Endothelial cell of umbilical vein (primary cell): ENCODE measurements around the gene B3GNT7. TPM values are rescaled to one million over a fixed set of nuclear protein-coding genes. Genes with fewer than 3 reads are reported as not detected.

Experiments used
- BruUV-seq: library from RNA; stranded (reverse); fragments of 400-500 nt; replicated peaks from 2 replicates; lab custom pipeline; 2021; lab: Mats Ljungman, UMichigan
- CTCF ChIA-PET: fragments of 300-600, 350-600 bp; sonication (Branson Sonifier 250); formaldehyde crosslinking; loops from one replicate; lab custom pipeline; 2021; ENCODE audit warnings: antibody characterized with exemption, inconsistent platforms; lab: Charles Lee
- POLR2A ChIA-PET: fragments of 300-600, 350-600 bp; sonication (Branson Sonifier 250); formaldehyde crosslinking; loops from one replicate; lab custom pipeline; 2021; ENCODE audit warnings: antibody characterized with exemption, inconsistent platforms; lab: Charles Lee
- DNase-seq: peaks from one replicate; pipeline ENCODE4 v3.0.0-alpha.2; 2011; ENCODE audit warnings: low read depth, low spot score
- FAIRE-seq: peaks from 2 replicates; lab custom pipeline; 2011; peaks lifted over from hg19 to GRCh38; lab: Jason Lieb, UNC
- H2AFZ ChIP-seq: 2 replicates; pipeline ENCODE4 v1.6.0; 2012; ENCODE audit warnings: low read depth, low read length, control low read depth, inconsistent platforms
- H3K27ac ChIP-seq: 2 replicates; pipeline ENCODE4 v1.5.1; 2011; ENCODE audit warnings: low read depth, mild to moderate bottlenecking, control low read depth, low read length, moderate library complexity; ENCODE audit not compliant: insufficient read depth
- H3K27me3 ChIP-seq, 2 experiments: 2 replicates each; pipeline versions ENCODE4 v1.6.0 to v1.6.1; 2011; ENCODE audit warnings: low read length in 2 of 2, mixed read lengths in 1 of 2; ENCODE audit not compliant: control insufficient read depth in 2 of 2, insufficient read depth in 2 of 2
- H3K36me3 ChIP-seq, 2 experiments: 2 replicates in 1 of 2; 3 replicates in 1 of 2; pipeline ENCODE4 v1.5.1; 2011; ENCODE audit warnings: low read length in 2 of 2, mild to moderate bottlenecking in 1 of 2, moderate library complexity in 1 of 2; ENCODE audit not compliant: control insufficient read depth in 2 of 2, insufficient read depth in 2 of 2; ENCODE audit errors: extremely low read depth in 1 of 2
- H3K4me1 ChIP-seq: 3 replicates; pipeline ENCODE4 v1.5.1; 2011; ENCODE audit warnings: mild to moderate bottlenecking, low read length; ENCODE audit not compliant: control insufficient read depth, insufficient read depth; ENCODE audit errors: extremely low read depth
- H3K4me2 ChIP-seq: 2 replicates; pipeline ENCODE4 v1.6.1; 2011; ENCODE audit warnings: low read length, control low read depth, mixed read lengths; ENCODE audit not compliant: insufficient read depth
- H3K4me3 ChIP-seq, 3 experiments: fragments of 200-600 bp in 1 of 3; sonication (generic), shearing (Covaris generic) in 1 of 3; replicated peaks in 1 of 3; 2 replicates each; pipeline ENCODE4 v1.5.1; 2011 to 2016; ENCODE audit warnings: control low read depth in 3 of 3, low read length in 3 of 3, mild to moderate bottlenecking in 2 of 3, inconsistent platforms in 1 of 3, low read depth in 1 of 3, moderate library complexity in 1 of 3; ENCODE audit not compliant: insufficient read depth in 1 of 3
- H3K79me2 ChIP-seq: 2 replicates; pipeline ENCODE4 v1.6.0; 2012; ENCODE audit warnings: low read length, inconsistent platforms; ENCODE audit not compliant: control insufficient read depth, insufficient read depth
- H3K9ac ChIP-seq: replicated peaks from 2 replicates; pipeline ENCODE3; 2011; ENCODE audit warnings: low read length, control low read depth; ENCODE audit not compliant: insufficient read depth; ENCODE audit errors: extremely low read depth
- H3K9me1 ChIP-seq: replicated peaks from 3 replicates; pipeline ENCODE4 v1.6.0; 2011; ENCODE audit warnings: mild to moderate bottlenecking, low read length; ENCODE audit not compliant: control insufficient read depth, insufficient read depth; ENCODE audit errors: extremely low read depth
- H3K9me3 ChIP-seq: replicated peaks from 2 replicates; pipeline ENCODE4 v1.5.1; 2012; ENCODE audit warnings: low read length, inconsistent platforms; ENCODE audit not compliant: control insufficient read depth, insufficient read depth
- H4K20me1 ChIP-seq: replicated peaks from 2 replicates; pipeline ENCODE3; 2011; ENCODE audit warnings: mild to moderate bottlenecking, low read length; ENCODE audit not compliant: control insufficient read depth, insufficient read depth; ENCODE audit errors: extremely low read depth
- EZH2 ChIP-seq: IDR thresholded peaks from 2 replicates; pipeline ENCODE4 v1.6.1; 2012; ENCODE audit warnings: borderline replicate concordance, low read depth, mild to moderate bottlenecking, moderate library complexity, low read length, inconsistent platforms; ENCODE audit not compliant: severe bottlenecking
- FOS ChIP-seq: IDR thresholded peaks from 2 replicates; pipeline ENCODE4 v1.6.1; 2011; ENCODE audit warnings: mild to moderate bottlenecking, low read length, moderate library complexity, borderline replicate concordance; ENCODE audit not compliant: insufficient read depth
- JUN ChIP-seq: IDR thresholded peaks from 2 replicates; pipeline ENCODE4 v1.6.1; 2011; ENCODE audit warnings: borderline replicate concordance, low read depth; ENCODE audit not compliant: insufficient read length, insufficient read depth
- dilution Hi-C: fragments of 300-500 bp; cut with MboI; formaldehyde crosslinking; loops from one replicate; pipeline ENCODE4 v1.15.0; 2019; ENCODE audit warnings: low sequenced_read_pairs; ENCODE audit not compliant: extremely low pct_ligation_motif_present
- intact Hi-C: fragments of 100-400 bp; cut with micrococcal nuclease; formaldehyde crosslinking; loops from one replicate; pipeline ENCODE4 v1.10.0; 2022
- polyA plus RNA-seq, 4 experiments: library from polyadenylated mRNA; depleted of rRNA in 3 of 4; stranded (reverse) in 3 of 4; unstranded in 1 of 4; fragments of >200 nt; gene quantifications; 2 replicates each; pipeline versions ENCODE4 v1.2.1 to v1.2.3, GENCODE V29; 2011 to 2012; ENCODE audit warnings: missing spikeins in 1 of 4
- total RNA-seq: library from RNA; stranded (reverse); gene quantifications from 2 replicates; pipeline ENCODE4 v1.2.3, GENCODE V29; 2021
- TF ChIP-seq, protein P1 (sequence below), 2 donors: IDR thresholded peaks; 1 replicate in 1 of 2; 2 replicates in 1 of 2; pipeline ENCODE4 v1.5.1; 2011; ENCODE audit warnings: low read length in 2 of 2, mild to moderate bottlenecking in 2 of 2, moderate library complexity in 2 of 2, control low read depth in 1 of 2, inconsistent platforms in 1 of 2, low read depth in 1 of 2; ENCODE audit not compliant: insufficient read depth in 1 of 2; ENCODE audit errors: extremely low read depth in 1 of 2
- TF ChIP-seq, protein P2 (sequence below): IDR thresholded peaks from 2 replicates; pipeline ENCODE4 v1.6.1; 2011; ENCODE audit not compliant: insufficient read depth, insufficient read length

Gene B3GNT7
- total and polyA plus RNA-seq, 2 donors (not counting 3 experiments of a cell fraction or from before 2014, with no cell fraction given), result 0.39 to 1.2 TPM

DNA sequence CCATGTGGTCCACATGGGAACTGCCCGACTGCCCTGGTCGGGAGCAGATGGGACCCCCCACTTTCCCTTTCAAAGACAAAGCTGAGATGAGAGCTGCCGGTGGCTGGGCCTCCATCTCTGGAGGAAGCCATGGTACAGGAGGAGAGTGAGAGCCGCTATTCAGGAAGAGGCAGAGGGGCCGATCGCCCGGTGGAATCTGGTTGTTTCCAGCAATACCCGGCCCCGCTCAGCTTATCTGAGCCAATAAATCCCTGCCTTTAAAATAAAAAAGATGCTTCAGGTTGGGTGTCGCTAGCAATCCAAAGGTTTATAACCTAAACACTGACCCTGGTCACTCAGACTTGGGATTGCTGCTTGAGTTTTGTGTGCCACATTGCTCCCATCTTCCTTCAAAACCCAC is 15.2 kb upstream of the B3GNT7 start:
- DNase-seq (no peak), FAIRE-seq (no peak)
- no peaks in the 10 kb centered on the region for H3K79me2 ChIP-seq
- ChIA-PET POLR2A (no interaction called here), CTCF (no interaction called here)
- H3K27me3 ChIP-seq, result peaks cover 0 to 2% of the 10 kb centered on the region in 2 experiments
- no TSS peak for BruUV-seq
- H2AFZ ChIP-seq, result no peak overlapping the region
- no peaks in the 10 kb centered on the region for H3K36me3 ChIP-seq
- H3K4me3 ChIP-seq, result no peak overlapping the region
- H3K4me2 ChIP-seq, result no peak overlapping the region
- no peak for TF ChIP-seq FOS
- TF ChIP-seq, protein P1, sequence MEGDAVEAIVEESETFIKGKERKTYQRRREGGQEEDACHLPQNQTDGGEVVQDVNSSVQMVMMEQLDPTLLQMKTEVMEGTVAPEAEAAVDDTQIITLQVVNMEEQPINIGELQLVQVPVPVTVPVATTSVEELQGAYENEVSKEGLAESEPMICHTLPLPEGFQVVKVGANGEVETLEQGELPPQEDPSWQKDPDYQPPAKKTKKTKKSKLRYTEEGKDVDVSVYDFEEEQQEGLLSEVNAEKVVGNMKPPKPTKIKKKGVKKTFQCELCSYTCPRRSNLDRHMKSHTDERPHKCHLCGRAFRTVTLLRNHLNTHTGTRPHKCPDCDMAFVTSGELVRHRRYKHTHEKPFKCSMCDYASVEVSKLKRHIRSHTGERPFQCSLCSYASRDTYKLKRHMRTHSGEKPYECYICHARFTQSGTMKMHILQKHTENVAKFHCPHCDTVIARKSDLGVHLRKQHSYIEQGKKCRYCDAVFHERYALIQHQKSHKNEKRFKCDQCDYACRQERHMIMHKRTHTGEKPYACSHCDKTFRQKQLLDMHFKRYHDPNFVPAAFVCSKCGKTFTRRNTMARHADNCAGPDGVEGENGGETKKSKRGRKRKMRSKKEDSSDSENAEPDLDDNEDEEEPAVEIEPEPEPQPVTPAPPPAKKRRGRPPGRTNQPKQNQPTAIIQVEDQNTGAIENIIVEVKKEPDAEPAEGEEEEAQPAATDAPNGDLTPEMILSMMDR (IDR thresholded peaks at IDR 0.05; ENCODE audit: extremely low read depth in 1 of 2, insufficient read depth in 1 of 2, low read depth in 1 of 2, low read length in 2 of 2), result no peak
- H3K9me3 ChIP-seq, result no peaks in the 10 kb centered on the region
- H3K9ac ChIP-seq, result no peak overlapping the region
- intact Hi-C loops, result no loop called here
- no peak overlapping the region for H3K27ac ChIP-seq
- H4K20me1 ChIP-seq, result no peaks in the 10 kb centered on the region
- H3K9me1 ChIP-seq, result no peaks in the 10 kb centered on the region
- no peaks in the 10 kb centered on the region for H3K4me1 ChIP-seq
- dilution Hi-C loops, result no loop called here

DNA sequence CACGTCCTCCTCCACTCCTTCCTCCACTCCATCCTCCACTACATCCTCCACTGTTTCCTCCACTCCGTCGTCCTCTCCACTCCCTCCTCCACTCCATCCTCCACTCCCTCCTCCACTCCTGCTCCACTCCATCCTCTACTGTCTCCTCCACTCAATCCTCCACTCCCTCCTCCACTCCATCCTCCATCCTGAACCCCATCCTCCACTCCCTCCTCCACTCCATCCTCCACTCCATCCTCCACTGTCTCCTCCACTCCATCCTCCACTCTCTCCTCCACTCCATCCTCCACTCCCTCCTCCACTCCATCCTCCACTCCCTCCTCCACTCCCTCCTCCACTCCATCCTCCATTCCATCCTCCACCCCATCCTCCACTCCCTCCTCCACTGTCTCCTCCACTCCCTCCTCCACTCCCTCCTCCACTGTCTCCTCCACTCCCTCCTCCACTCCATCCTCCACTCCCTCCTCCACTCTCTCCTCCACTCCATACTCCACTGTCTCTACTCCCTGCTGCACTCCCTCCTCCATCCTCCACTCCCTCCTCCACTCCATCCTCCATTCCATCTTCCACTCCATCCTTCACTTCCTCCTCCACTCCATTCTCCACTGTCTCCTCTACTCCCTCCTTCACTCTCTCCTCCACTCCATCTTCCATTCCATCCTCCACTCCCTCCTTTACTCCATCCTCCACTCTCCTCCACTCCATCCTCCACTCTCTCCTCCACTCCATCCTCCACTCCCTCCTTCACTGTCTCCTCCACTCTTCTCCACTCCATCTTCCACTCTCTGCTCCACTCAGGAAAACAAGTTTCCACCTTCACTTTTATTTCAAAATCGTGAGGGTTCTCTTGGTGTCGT is 14.3 kb upstream of the B3GNT7 start:
- intact Hi-C loops (no loop called here), dilution Hi-C loops (no loop called here)
- no peak overlapping the region for H3K4me3 ChIP-seq
- H3K79me2 ChIP-seq, result no peaks in the 10 kb centered on the region
- TF ChIP-seq, protein P2, sequence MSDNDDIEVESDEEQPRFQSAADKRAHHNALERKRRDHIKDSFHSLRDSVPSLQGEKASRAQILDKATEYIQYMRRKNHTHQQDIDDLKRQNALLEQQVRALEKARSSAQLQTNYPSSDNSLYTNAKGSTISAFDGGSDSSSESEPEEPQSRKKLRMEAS, result no peak
- no peak for TF ChIP-seq EZH2
- no peak for TF ChIP-seq JUN
- H3K9me1 ChIP-seq, result no peaks in the 10 kb centered on the region
- no peak for DNase-seq
- no peak overlapping the region for H3K27ac ChIP-seq
- H2AFZ ChIP-seq, result no peak overlapping the region
- H3K4me1 ChIP-seq, result no peaks in the 10 kb centered on the region
- no peaks in the 10 kb centered on the region for H3K36me3 ChIP-seq
- H3K4me2 ChIP-seq, result no peak overlapping the region
- POLR2A ChIA-PET, result no interaction called here
- no peaks in the 10 kb centered on the region for H3K9me3 ChIP-seq
- no peak for FAIRE-seq
- no peaks in the 10 kb centered on the region for H4K20me1 ChIP-seq
- H3K9ac ChIP-seq, result no peak overlapping the region
- BruUV-seq, result no TSS peak
- CTCF ChIA-PET, result no interaction called here
- H3K27me3 ChIP-seq, result peaks cover 0 to 2% of the 10 kb centered on the region in 2 experiments
